H1 (cell line): ENCODE data around the gene MCUR1. TPM values are rescaled to one million over a fixed set of nuclear protein-coding genes. Genes with fewer than 3 reads are reported as not detected.

Source experiments
- CTCF ChIA-PET: fragments of 300-600 bp; sonication (Branson Sonifier 250); formaldehyde crosslinking; loops from one replicate; lab custom pipeline; 2021; ENCODE audit not compliant: partially characterized antibody; lab: Charles Lee
- POLR2A ChIA-PET: fragments of 300-600 bp; sonication (Branson Sonifier 250); formaldehyde crosslinking; loops from one replicate; lab custom pipeline; 2021; ENCODE audit warnings: inconsistent platforms; ENCODE audit not compliant: partially characterized antibody; lab: Charles Lee
- DNase-seq, 2 experiments: peaks; one replicate each; pipeline versions ENCODE4 v3.0.0 to v3.0.0-alpha.2; 2010 to 2022; ENCODE audit warnings: low spot score in 2 of 2, low read depth in 1 of 2, mixed read lengths in 1 of 2
- FAIRE-seq: peaks from 2 replicates; lab custom pipeline; 2011; peaks lifted over from hg19 to GRCh38; lab: Jason Lieb, UNC
- H2AFZ ChIP-seq: 2 replicates; pipeline ENCODE4 v1.8.1; 2012; ENCODE audit warnings: low read length, inconsistent platforms
- H2AK5ac ChIP-seq: 2 replicates; pipeline ENCODE4 v1.6.1; 2013; ENCODE audit warnings: low read depth, low read length
- H2BK120ac ChIP-seq: replicated peaks from 2 replicates; pipeline ENCODE3; 2013; ENCODE audit warnings: low read depth, low read length, inconsistent platforms
- H2BK12ac ChIP-seq: 2 replicates; pipeline ENCODE4 v1.6.1; 2013; ENCODE audit warnings: low read depth, low read length
- H2BK15ac ChIP-seq: 2 replicates; pipeline ENCODE4 v1.6.1; 2013; ENCODE audit warnings: low read length
- H2BK20ac ChIP-seq: 2 replicates; pipeline ENCODE4 v1.6.1; 2013; ENCODE audit warnings: low read length
- H2BK5ac ChIP-seq: 2 replicates; pipeline ENCODE4 v1.6.1; 2013; ENCODE audit warnings: low read depth, low read length
- H3K14ac ChIP-seq: 2 replicates; pipeline ENCODE4 v1.6.1; 2013; ENCODE audit warnings: inconsistent platforms; ENCODE audit not compliant: insufficient read length
- H3K18ac ChIP-seq: 2 replicates; pipeline ENCODE4 v1.6.1; 2013; ENCODE audit warnings: low read length; ENCODE audit errors: extremely low read depth
- H3K23ac ChIP-seq: 2 replicates; pipeline ENCODE4 v1.6.1; 2013; ENCODE audit warnings: inconsistent platforms; ENCODE audit not compliant: insufficient read length
- H3K23me2 ChIP-seq: 2 replicates; pipeline ENCODE4 v1.6.1; 2013; ENCODE audit warnings: low read depth, low read length
- H3K27ac ChIP-seq: 2 replicates; pipeline ENCODE4 v1.6.1; 2011; ENCODE audit warnings: low read depth, low read length, inconsistent platforms
- H3K27me3 ChIP-seq, 4 experiments: replicated peaks in 1 of 4; 1 replicate in 1 of 4; 2 replicates in 3 of 4; pipeline versions ENCODE4 v1.6.1 to v1.8.1; 2011 to 2013; ENCODE audit warnings: low read length in 3 of 4, mild to moderate bottlenecking in 3 of 4, inconsistent platforms in 2 of 4, mixed read lengths in 2 of 4, moderate library complexity in 1 of 4; ENCODE audit not compliant: control insufficient read depth in 3 of 4, insufficient read depth in 3 of 4; ENCODE audit errors: extremely low read depth in 1 of 4
- H3K36me3 ChIP-seq, 4 experiments: 2 replicates each; pipeline versions ENCODE4 v1.6.1 to v1.8.1; 2011 to 2013; ENCODE audit warnings: mild to moderate bottlenecking in 4 of 4, low read length in 3 of 4, moderate library complexity in 2 of 4, control low read depth in 1 of 4, inconsistent platforms in 1 of 4; ENCODE audit not compliant: insufficient read depth in 4 of 4, control insufficient read depth in 2 of 4
- H3K4ac ChIP-seq: replicated peaks from 2 replicates; pipeline ENCODE3; 2013; ENCODE audit warnings: low read length, low read depth, mixed read lengths, inconsistent platforms; ENCODE audit not compliant: insufficient read length
- H3K4me1 ChIP-seq, 4 experiments: replicated peaks in 1 of 4; 1 replicate in 1 of 4; 2 replicates in 3 of 4; pipeline versions ENCODE4 v1.6.1 to v1.8.1; 2011 to 2013; ENCODE audit warnings: low read length in 3 of 4, inconsistent platforms in 2 of 4, mixed read lengths in 1 of 4; ENCODE audit not compliant: insufficient read depth in 4 of 4, control insufficient read depth in 3 of 4
- H3K4me2 ChIP-seq, 2 experiments: 2 replicates each; pipeline versions ENCODE4 v1.6.1 to v1.8.1; 2011 to 2013; ENCODE audit warnings: low read depth in 2 of 2, low read length in 2 of 2, control low read depth in 1 of 2, inconsistent platforms in 1 of 2, mild to moderate bottlenecking in 1 of 2; ENCODE audit not compliant: insufficient read depth in 1 of 2
- H3K4me3 ChIP-seq, 4 experiments: fragments of 200-600, 300-600 bp in 1 of 4; sonication (generic), shearing (Covaris generic), sonication (Bioruptor Twin) in 1 of 4; 2 replicates each; pipeline versions ENCODE4 v1.5.1 to v1.8.1; 2011 to 2016; ENCODE audit warnings: low read length in 4 of 4, low read depth in 3 of 4, control low read depth in 2 of 4, inconsistent platforms in 2 of 4, mild to moderate bottlenecking in 2 of 4, mixed read lengths in 1 of 4, moderate library complexity in 1 of 4; ENCODE audit not compliant: insufficient read depth in 2 of 4; ENCODE audit errors: extremely low read depth in 1 of 4
- H3K56ac ChIP-seq: replicated peaks from 2 replicates; pipeline ENCODE3; 2013; ENCODE audit warnings: low read depth, mild to moderate bottlenecking, mixed read lengths, low read length, inconsistent platforms; ENCODE audit not compliant: insufficient read length
- H3K79me1 ChIP-seq: 2 replicates; pipeline ENCODE4 v1.6.1; 2013; ENCODE audit warnings: low read depth, low read length, control low read depth
- H3K79me2 ChIP-seq, 2 experiments: 2 replicates each; pipeline versions ENCODE4 v1.6.1 to v1.8.1; 2012 to 2013; ENCODE audit warnings: low read length in 2 of 2, mild to moderate bottlenecking in 2 of 2, inconsistent platforms in 1 of 2; ENCODE audit not compliant: insufficient read depth in 2 of 2, control insufficient read depth in 1 of 2
- H3K9ac ChIP-seq, 4 experiments: replicated peaks in 1 of 4; 1 replicate in 1 of 4; 2 replicates in 3 of 4; pipeline versions ENCODE4 v1.6.1 to v1.8.1; 2011 to 2013; ENCODE audit warnings: low read depth in 3 of 4, low read length in 3 of 4, control low read depth in 2 of 4, mild to moderate bottlenecking in 2 of 4, moderate library complexity in 2 of 4, inconsistent platforms in 1 of 4; ENCODE audit errors: extremely low read depth in 1 of 4
- H3K9me3 ChIP-seq, 2 experiments: 2 replicates each; pipeline versions ENCODE4 v1.6.1 to v1.8.1; 2012 to 2013; ENCODE audit warnings: mild to moderate bottlenecking in 2 of 2, moderate library complexity in 2 of 2, control low read depth in 1 of 2, inconsistent platforms in 1 of 2, low read depth in 1 of 2, low read length in 1 of 2, mixed read lengths in 1 of 2; ENCODE audit not compliant: insufficient read depth in 2 of 2
- H4K20me1 ChIP-seq, 2 experiments: replicated peaks in 1 of 2; 2 replicates each; pipeline versions ENCODE3 to v1.8.1; 2011 to 2013; ENCODE audit warnings: inconsistent platforms in 2 of 2, low read length in 2 of 2, mild to moderate bottlenecking in 1 of 2; ENCODE audit not compliant: insufficient read depth in 2 of 2, control insufficient read depth in 1 of 2
- H4K5ac ChIP-seq: 2 replicates; pipeline ENCODE4 v1.6.1; 2013; ENCODE audit warnings: low read length, low read depth, mixed read lengths, inconsistent platforms; ENCODE audit not compliant: insufficient read length
- H4K8ac ChIP-seq: 2 replicates; pipeline ENCODE4 v1.8.0; 2013; ENCODE audit warnings: mild to moderate bottlenecking, moderate library complexity, low read length, inconsistent platforms; ENCODE audit not compliant: insufficient read depth; ENCODE audit errors: extremely low read depth
- H4K91ac ChIP-seq: replicated peaks from 2 replicates; pipeline ENCODE3; 2013; ENCODE audit warnings: low read length, mixed read lengths, inconsistent platforms; ENCODE audit not compliant: insufficient read length
- ATF2 ChIP-seq: IDR thresholded peaks from 2 replicates; pipeline ENCODE4 v1.6.1; 2012; ENCODE audit warnings: low read length, inconsistent platforms
- CHD1 ChIP-seq: IDR thresholded peaks from 2 replicates; pipeline ENCODE4 v1.6.1; 2012; ENCODE audit warnings: low read depth, low read length, improper control_type of control experiment
- CHD2 ChIP-seq: IDR thresholded peaks from 2 replicates; pipeline ENCODE4 v1.6.1; 2012; ENCODE audit warnings: low read length, improper control_type of control experiment
- CREB1 ChIP-seq: IDR thresholded peaks from 2 replicates; pipeline ENCODE4 v1.6.1; 2012; ENCODE audit warnings: inconsistent platforms
- CTBP2 ChIP-seq: IDR thresholded peaks from 2 replicates; pipeline ENCODE4 v1.7.0; 2011; ENCODE audit warnings: borderline replicate concordance, mild to moderate bottlenecking, moderate library complexity, mixed read lengths, low read length; ENCODE audit not compliant: insufficient read depth, insufficient read length
- EP300 ChIP-seq, 2 experiments: IDR thresholded peaks; 1 replicate in 1 of 2; 2 replicates in 1 of 2; pipeline ENCODE4 v1.6.1; 2011 to 2012; ENCODE audit warnings: low read depth in 2 of 2, low read length in 2 of 2, mild to moderate bottlenecking in 2 of 2, borderline replicate concordance in 1 of 2, inconsistent platforms in 1 of 2, moderate library complexity in 1 of 2
- FOSL1 ChIP-seq: IDR thresholded peaks from 2 replicates; pipeline ENCODE4 v1.6.1; 2011; ENCODE audit warnings: mild to moderate bottlenecking, low read depth, low read length, moderate library complexity; ENCODE audit not compliant: insufficient read depth
- MAFK ChIP-seq: IDR thresholded peaks from 2 replicates; pipeline ENCODE4 v1.6.1; 2012; ENCODE audit warnings: low read depth, mild to moderate bottlenecking, improper control_type of control experiment, low read length
- POU5F1 ChIP-seq: IDR thresholded peaks from 2 replicates; pipeline ENCODE4 v1.6.1; 2011; ENCODE audit warnings: low read depth, mild to moderate bottlenecking, low read length, moderate library complexity
- RNF2 ChIP-seq: fragments of 200-900, 300-1000 bp; sonication (generic); IDR thresholded peaks from 2 replicates; pipeline ENCODE4 v1.7.1; 2016; ENCODE audit warnings: borderline replicate concordance, low read depth, mild to moderate bottlenecking, antibody characterized with exemption, low read length; ENCODE audit not compliant: poor library complexity, severe bottlenecking; ENCODE audit errors: missing control alignments
- RXRA ChIP-seq: IDR thresholded peaks from 2 replicates; pipeline ENCODE4 v1.6.1; 2011; ENCODE audit warnings: low read depth, mild to moderate bottlenecking, low read length, moderate library complexity; ENCODE audit not compliant: insufficient read depth
- TCF12 ChIP-seq: IDR thresholded peaks from 2 replicates; pipeline ENCODE4 v1.6.1; 2011; ENCODE audit warnings: low read depth, mild to moderate bottlenecking, low read length
- WGBS, 2 experiments: shearing (Covaris generic) in 1 of 2; methylation state at CpG; one replicate each; pipeline versions ENCODE4 v1.1.6 to v1.1.7; 2013 to 2015; ENCODE audit warnings: low lambda C conversion rate in 2 of 2, mixed read lengths in 2 of 2, inconsistent platforms in 1 of 2, low coverage in 1 of 2, missing lambda C conversion rate in 1 of 2; ENCODE audit not compliant: insufficient replicate concordance in 2 of 2, insufficient coverage in 1 of 2, insufficient read length in 1 of 2; ENCODE audit errors: extremely low coverage in 1 of 2, missing lambda C conversion rate in 1 of 2; 5-methylcytosine and 5-hydroxymethylcytosine counted together
- polyA plus RNA-seq, 7 experiments: library from polyadenylated mRNA; depleted of rRNA in 3 of 7; stranded (reverse) in 5 of 7; unstranded in 2 of 7; fragments of >200 nt in 5 of 7; fragments of 200-250 nt in 2 of 7; gene quantifications; 1 replicate in 5 of 7; 2 replicates in 1 of 7; 4 replicates in 1 of 7; pipeline versions ENCODE4 v1.2.1 to v1.2.3, GENCODE V29; 2011 to 2013; ENCODE audit warnings: missing spikeins in 2 of 7, mixed read lengths in 2 of 7
- total RNA-seq: library from RNA; stranded (reverse); fragmentation: NEBNext Ultra II Directional; extraction: Animal tissue kit (Norgen Biotek cat#: 25700); gene quantifications from 2 replicates; pipeline ENCODE4 v1.2.1, GENCODE V29; 2021

Gene MCUR1
- total and polyA plus RNA-seq, 2 of the 8 experiments (the other 6 are each of a cell fraction or from before 2014, with no cell fraction given): 9.6 to 37.3 TPM

DNA sequence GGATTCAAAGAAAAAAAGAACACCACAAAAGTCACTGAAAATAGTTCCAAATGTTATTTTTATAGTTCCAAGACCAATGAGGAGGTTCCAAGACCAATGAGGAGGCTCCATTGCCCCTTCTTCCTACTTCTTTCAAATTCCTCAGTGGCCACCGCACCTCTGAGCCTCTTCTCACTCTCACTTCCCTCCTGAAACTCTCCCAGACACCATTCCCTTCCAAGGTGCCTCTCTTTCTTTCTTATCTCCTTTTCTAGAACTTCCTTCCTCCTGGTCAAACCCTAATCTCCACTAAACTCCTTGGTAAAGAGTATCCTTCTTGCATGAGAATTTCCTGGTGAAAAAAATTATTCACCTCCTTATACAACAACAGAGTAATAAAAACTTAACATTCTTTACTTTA, 20.4 kb upstream of the MCUR1 start:
- Histone ChIP-seq H2BK5ac (no peak overlapping the region), H3K27ac (no peak overlapping the region), H3K79me2 (no peaks in the 10 kb centered on the region), H2AK5ac (no peak overlapping the region), H4K91ac (no peak overlapping the region), H2BK120ac (no peak overlapping the region), H4K8ac (no peak overlapping the region), H4K5ac (no peak overlapping the region), H3K14ac (no peak overlapping the region), H3K56ac (no peak overlapping the region), H2AFZ (no peak overlapping the region), H3K4ac (no peak overlapping the region), H3K23ac (no peak overlapping the region), H3K4me2 (no peak overlapping the region), H3K18ac (no peak overlapping the region), H3K4me3 (no peak overlapping the region), H2BK15ac (no peak overlapping the region), H2BK12ac (no peak overlapping the region), H3K9ac (no peak overlapping the region), H2BK20ac (no peak overlapping the region), H4K20me1 (no peaks in the 10 kb centered on the region), H3K9me3 (0 out of 4 replicates have a peak, but pooled peaks cover 0 to 1% of the 10 kb centered on the region in 2 experiments), H3K23me2 (no peaks in the 10 kb centered on the region), H3K4me1 (no peaks in the 10 kb centered on the region), H3K79me1 (no peaks in the 10 kb centered on the region), H3K27me3 (no peaks in the 10 kb centered on the region), H3K36me3 (no peaks in the 10 kb centered on the region)
- DNase-seq (no peak), FAIRE-seq (no peak)
- POLR2A ChIA-PET: no interaction called here
- WGBS, 2 experiments: 71% methylated on average over 1 of the region's 1 CpG; no CpG with 5 or more reads in 1 of the 2 experiments
- TF ChIP-seq FOSL1: no peak
- no peak for TF ChIP-seq POU5F1
- no peak for TF ChIP-seq RXRA
- TF ChIP-seq CTBP2: no peak
- TF ChIP-seq EP300 (IDR thresholded peaks at IDR 0.05; ENCODE audit: borderline replicate concordance in 1 of 2, low read depth in 2 of 2, low read length in 2 of 2): no peak
- TF ChIP-seq MAFK: no peak
- TF ChIP-seq CHD1: no peak
- no peak for TF ChIP-seq CREB1
- TF ChIP-seq TCF12: no peak
- no peak for TF ChIP-seq ATF2
- TF ChIP-seq CHD2: no peak
- TF ChIP-seq RNF2: no peak
- CTCF ChIA-PET: no interaction called here
